Coronary artery (tissue), 2 donors: ENCODE results near the gene ATP2B3.
A peak's percentile ranks its signal among the peaks of the same experiment; 100 is the strongest.

Experiments used
- DNase-seq: peaks from one replicate; pipeline ENCODE4 v3.0.0-alpha.2; 2017; ENCODE audit warnings: low spot score
- H3K27ac ChIP-seq, 2 donors: fragments of 200-600 bp; sonication (generic); one replicate each; pipeline ENCODE4 v1.5.1; 2016 to 2019
- H3K4me3 ChIP-seq: fragments of 200-600 bp; sonication (generic); 2 replicates; pipeline ENCODE4 v1.5.1; 2016; ENCODE audit warnings: mild to moderate bottlenecking, moderate library complexity
- CTCF ChIP-seq: fragments of 200-600 bp; sonication (generic); IDR thresholded peaks from one replicate; pipeline ENCODE4 v1.5.1; 2019; ENCODE audit warnings: antibody characterized with exemption

ATP2B3 gene

DNA sequence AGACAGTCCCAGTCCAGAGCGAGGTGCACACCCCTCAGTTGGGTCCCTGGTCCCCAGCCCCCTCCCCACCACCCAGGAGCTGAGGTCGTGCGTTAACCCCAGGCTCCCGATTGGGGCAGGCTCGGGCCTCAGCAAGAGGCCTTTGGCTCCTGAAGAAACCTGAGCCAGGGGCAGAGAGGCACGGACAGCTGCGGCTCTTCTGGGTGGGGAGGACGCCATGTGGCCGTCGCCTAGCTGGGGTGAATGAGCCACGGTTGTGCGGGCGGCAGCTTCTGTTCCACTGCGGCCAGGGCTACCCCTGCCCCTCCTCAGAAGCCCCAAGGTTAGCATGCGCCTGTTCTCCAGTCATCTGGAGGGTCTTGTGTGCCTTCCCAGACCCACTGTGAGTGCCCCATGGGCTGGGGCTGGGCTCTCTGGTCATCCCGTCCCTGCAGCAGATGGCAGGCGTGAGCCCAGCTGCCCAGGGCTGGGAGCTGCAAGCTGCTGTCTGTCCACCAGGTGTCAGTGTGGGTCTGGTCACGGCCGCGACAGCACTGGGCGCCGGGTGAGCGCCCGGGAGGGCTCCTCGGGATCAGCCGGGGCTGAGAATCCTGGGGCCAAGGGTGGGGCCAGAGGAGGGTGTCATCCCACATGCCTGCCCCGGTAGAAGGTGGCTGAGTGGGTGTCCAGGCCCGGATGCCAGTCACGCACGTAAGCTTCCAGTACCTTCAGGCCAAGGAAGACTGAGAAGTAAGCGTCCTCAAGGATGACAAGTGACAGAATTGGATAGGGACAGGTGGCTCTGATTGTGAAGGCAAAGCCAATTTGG is 21.9 kb downstream of the ATP2B3 start:
- H3K27ac ChIP-seq, result no peak overlapping the region
- peak; percentile 81 for TF ChIP-seq CTCF
- peak; percentile 79 for DNase-seq
- no peak overlapping the region for H3K4me3 ChIP-seq

- no peak for TF ChIP-seq CTCF
- no peak for DNase-seq
- Histone ChIP-seq H3K27ac (no peak overlapping the region), H3K4me3 (no peak overlapping the region)
Observed at GRCh38 chrX:153539979-153540358, 22.5 kb downstream of the ATP2B3 start.

- Histone ChIP-seq H3K4me3 (no peak overlapping the region), H3K27ac (no peak overlapping the region)
- DNase-seq, result no peak
- no peak for TF ChIP-seq CTCF
Observed at GRCh38 chrX:153544727-153545126, 27.3 kb downstream of the ATP2B3 start.

DNA sequence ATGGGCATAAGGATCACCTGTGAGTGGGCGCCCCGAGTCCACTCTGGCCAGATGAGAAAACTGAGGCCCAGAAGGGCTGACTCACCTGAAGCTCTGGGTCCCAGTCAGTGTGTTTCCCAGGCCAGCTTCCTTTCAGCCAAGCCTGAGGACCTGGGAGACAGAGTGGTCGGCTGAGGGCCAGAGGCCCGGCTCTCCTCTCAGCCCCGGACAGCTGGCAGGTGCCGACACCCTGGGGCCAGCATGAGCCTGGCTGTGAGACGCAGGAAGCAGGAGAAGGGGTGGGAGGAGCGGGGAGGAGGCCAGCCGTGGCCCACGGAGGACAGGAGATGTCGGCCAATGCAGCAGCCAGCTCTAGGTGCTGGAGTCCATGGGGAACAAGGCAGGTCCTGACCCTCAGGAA is 28.9 kb downstream of the ATP2B3 start:
- no peak overlapping the region for H3K4me3 ChIP-seq
- no peak overlapping the region for H3K27ac ChIP-seq
- TF ChIP-seq CTCF, result no peak
- no peak for DNase-seq

GRCh38 chrX:153547195-153547594 is 29.8 kb downstream of the ATP2B3 start:
- Histone ChIP-seq H3K27ac (no peak overlapping the region), H3K4me3 (no peak overlapping the region)
- DNase-seq, result no peak
- no peak for TF ChIP-seq CTCF

- Histone ChIP-seq H3K27ac (no peak overlapping the region), H3K4me3 (no peak overlapping the region)
- no peak for TF ChIP-seq CTCF
- no peak for DNase-seq
Observed at GRCh38 chrX:153549231-153549630, 31.8 kb downstream of the ATP2B3 start.

- no peak for DNase-seq
- Histone ChIP-seq H3K4me3 (no peak overlapping the region), H3K27ac (no peak overlapping the region)
- TF ChIP-seq CTCF, result no peak
Observed at GRCh38 chrX:153549807-153550206, 32.4 kb downstream of the ATP2B3 start.
